RWPE1 (cell line): ENCODE results near the gene SCRN3.
A peak's percentile ranks its signal among the peaks of the same experiment; 100 is the strongest.
"Not testable (repeated sequence)": the region's sequence is repeated elsewhere in the genome, so short reads cannot be mapped to it uniquely, and the experiment has no call there.

Experiments used
- CTCF ChIA-PET: fragments of 350-600 bp; sonication (Branson Sonifier 250); formaldehyde crosslinking; extraction: SDS; loops from one replicate; lab custom pipeline; 2021; lab: Yijun Ruan, JAX
- POLR2A ChIA-PET: fragments of 400-600 bp; formaldehyde crosslinking; extraction: SDS; loops from one replicate; lab custom pipeline; 2020; ENCODE audit warnings: antibody characterized with exemption; ENCODE audit not compliant: low non-redundant PET; lab: Yijun Ruan, JAX
- DNase-seq: peaks from one replicate; pipeline ENCODE4 v3.0.0; 2012; ENCODE audit warnings: low spot score
- H3K27ac ChIP-seq: fragments of 450-650 bp; 2 replicates; pipeline ENCODE4 v1.5.1; 2017
- TF ChIP-seq, protein P1 (sequence below): fragments of 450-650 bp; conservative IDR thresholded peaks from 2 replicates; pipeline ENCODE4 v1.5.1; 2017; ENCODE audit warnings: low read depth, mild to moderate bottlenecking

The SCRN3 gene

DNA sequence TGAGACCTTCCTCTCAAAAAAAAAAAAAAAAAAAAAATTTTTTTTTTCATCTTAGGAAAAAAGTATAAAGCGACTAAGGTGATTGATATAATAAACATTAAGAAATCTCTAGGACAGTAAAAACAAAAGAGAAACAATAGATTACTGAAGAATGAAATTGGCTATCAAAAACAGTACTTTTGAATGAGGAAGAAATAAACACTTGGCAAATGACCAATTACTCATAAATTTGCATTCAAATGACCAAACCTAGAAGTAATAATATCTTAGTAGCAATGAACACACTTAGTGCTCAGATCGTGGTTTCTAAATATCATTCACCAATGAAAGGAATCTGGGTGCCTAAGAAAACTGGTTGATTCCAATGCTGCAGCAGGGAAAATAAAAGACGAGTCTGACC, 10.3 kb upstream of the SCRN3 start:
- ChIA-PET POLR2A (no interaction called here), CTCF (interaction anchor here (0.7 kb wide), 2 partner anchors 970 to 1723 kb away, joined by 4 to 6 read pairs; no protein-coding TSS in a partner anchor)
- TF ChIP-seq, protein P1, sequence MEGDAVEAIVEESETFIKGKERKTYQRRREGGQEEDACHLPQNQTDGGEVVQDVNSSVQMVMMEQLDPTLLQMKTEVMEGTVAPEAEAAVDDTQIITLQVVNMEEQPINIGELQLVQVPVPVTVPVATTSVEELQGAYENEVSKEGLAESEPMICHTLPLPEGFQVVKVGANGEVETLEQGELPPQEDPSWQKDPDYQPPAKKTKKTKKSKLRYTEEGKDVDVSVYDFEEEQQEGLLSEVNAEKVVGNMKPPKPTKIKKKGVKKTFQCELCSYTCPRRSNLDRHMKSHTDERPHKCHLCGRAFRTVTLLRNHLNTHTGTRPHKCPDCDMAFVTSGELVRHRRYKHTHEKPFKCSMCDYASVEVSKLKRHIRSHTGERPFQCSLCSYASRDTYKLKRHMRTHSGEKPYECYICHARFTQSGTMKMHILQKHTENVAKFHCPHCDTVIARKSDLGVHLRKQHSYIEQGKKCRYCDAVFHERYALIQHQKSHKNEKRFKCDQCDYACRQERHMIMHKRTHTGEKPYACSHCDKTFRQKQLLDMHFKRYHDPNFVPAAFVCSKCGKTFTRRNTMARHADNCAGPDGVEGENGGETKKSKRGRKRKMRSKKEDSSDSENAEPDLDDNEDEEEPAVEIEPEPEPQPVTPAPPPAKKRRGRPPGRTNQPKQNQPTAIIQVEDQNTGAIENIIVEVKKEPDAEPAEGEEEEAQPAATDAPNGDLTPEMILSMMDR, result no peak
- no peak overlapping the region for H3K27ac ChIP-seq
- no peak for DNase-seq

DNA sequence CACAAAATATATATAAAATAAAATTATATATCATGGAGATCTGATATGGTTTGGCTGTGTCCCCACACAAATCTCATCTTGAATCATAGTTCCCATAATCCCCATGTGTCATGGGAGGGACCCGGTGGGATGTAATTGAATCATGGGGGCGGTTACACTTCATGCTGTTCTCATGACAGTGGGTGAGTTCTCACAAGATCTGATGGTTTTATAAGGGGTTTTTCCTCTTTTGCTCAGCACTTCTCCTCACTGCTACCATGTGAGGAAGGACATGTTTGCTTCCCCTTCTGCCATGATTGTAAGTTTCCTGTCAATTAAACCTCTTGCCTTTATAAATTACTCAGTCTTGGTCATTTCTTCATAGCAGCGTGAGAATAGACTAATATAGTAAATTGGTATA, 6.8 kb upstream of the SCRN3 start:
- DNase-seq, CTCF ChIA-PET, H3K27ac ChIP-seq, POLR2A ChIA-PET: not testable (repeated sequence)

DNA sequence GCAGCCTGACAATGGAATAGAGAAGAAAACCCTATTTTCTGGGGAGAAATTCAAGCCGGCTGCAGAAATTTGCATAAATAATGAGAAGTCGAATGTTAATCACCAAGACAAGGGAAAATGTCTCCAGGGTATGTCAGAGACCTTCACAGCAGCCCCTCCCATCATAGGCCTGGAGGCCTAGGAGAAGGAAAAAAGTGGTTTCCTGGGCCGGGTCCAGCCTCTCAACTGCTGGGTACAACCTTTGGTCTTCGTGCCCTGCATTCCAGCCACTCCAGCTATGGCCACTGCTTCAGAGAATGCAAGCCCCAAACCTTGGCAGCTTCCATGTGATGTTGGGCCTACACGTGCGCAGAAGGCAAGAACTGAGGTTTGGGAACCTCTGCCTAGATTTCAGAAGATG, 6.0 kb upstream of the SCRN3 start:
- H3K27ac ChIP-seq, result no peak overlapping the region
- CTCF ChIA-PET, result no interaction called here
- TF ChIP-seq, protein P1, result no peak
- POLR2A ChIA-PET, result no interaction called here
- no peak for DNase-seq

DNA sequence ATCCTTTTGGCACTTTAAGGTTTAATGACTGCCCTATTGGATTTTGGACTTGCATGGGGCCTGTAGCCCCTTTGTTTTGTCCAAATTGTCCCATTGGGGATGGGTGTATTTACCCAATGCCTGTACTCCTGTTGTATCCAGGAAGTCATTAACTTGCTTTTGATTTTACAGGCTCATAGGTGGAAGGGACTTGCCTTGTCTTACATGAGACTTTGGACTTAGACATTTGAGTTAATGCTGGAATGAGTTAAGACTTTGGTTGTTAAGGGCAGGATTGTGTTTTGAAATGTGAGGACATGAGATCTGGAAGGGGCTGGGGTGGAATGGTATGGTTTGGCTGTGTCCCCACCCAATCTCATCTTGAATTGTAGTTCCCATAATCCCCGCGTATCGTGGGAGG, 5.2 kb upstream of the SCRN3 start:
- DNase-seq, H3K27ac ChIP-seq, CTCF ChIA-PET, POLR2A ChIA-PET: not testable (repeated sequence)

DNA sequence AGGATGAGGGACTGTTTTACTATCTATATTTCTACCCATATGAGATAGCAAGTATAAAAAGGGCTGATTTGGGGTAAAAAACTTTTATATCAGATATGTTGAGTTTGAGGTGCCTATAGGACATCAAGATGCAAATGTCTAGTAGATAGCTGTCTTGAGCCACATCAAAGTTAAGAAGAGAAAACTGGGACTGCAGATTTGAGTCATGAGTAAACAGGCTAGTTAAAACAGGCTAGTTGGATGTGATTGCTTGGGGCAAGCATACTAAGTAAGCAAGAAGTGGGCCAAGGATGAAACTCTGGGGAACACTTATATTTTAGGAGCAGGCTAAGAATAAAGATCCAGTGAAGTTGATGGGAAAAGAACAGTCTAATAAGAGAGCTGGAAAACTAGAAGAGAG, 2.8 kb upstream of the SCRN3 start:
- POLR2A ChIA-PET, result no interaction called here
- TF ChIP-seq, protein P1, result no peak
- DNase-seq, result no peak
- H3K27ac ChIP-seq, result no peak overlapping the region
- CTCF ChIA-PET, result no interaction called here

DNA sequence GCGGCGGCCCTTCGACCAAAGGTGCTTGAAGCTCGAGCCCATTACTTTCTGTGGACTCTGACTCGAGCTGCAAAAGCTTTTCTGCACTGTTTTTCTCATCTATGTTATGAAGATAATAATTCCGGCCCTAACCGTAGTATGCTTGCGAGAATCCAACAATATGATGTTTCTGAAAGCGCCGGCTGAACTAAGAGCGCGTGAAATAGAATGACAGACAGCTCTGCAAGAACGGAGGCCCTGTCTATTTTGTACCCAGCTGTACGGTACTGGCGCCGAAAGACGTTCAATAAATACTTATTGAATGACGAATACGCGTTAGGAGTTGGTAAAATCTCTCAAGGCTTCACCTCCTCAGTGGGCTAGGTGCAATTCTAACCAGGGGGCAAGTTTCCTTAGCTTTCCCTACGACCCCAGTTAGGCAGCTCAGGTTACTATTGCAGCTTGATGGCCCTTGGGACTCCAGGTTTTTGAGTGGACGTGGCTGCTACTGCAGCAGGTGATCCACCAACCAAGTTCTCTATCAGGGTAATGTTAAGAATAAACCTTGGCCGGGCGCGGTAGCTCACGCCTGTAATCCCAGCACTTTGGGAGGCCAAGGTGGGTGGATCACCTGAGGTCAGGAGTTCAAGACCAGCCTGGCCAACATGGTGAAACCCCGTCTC, 570 bp downstream of the SCRN3 start:
- TF ChIP-seq, protein P1, result no peak
- peak overlapping the region; percentile 77 for H3K27ac ChIP-seq
- ChIA-PET CTCF (interaction anchor here (0.8 kb wide), 1 partner anchor 924 kb away, joined by 5 read pairs; no protein-coding TSS in a partner anchor), POLR2A (interaction anchor here (0.6 kb wide), 1 partner anchor 38 kb away, joined by 4 read pairs; no protein-coding TSS in a partner anchor)
- peak; percentile 21 for DNase-seq

DNA sequence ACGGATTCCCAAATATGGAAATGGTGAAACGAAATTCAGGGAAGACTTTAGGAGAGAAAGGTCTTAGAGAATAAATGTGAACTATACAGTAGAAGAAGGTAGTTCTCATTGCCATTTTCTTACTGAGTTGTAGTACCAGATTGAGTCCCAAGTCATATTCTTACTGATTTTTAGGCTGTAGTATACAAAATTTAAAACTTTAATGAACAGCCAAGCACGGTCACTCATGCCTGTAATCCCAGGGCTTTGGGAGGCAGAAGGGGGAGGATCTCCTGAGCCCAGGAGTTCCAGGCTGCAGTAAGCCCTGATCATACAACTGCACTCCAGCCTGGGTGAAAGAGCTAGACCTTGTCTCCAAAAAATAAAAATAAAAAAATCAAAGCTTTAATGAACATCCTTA, 2.2 kb downstream of the SCRN3 start:
- no peak for DNase-seq
- ChIA-PET POLR2A (no interaction called here), CTCF (no interaction called here)
- TF ChIP-seq, protein P1, result no peak
- no peak overlapping the region for H3K27ac ChIP-seq
